HL-60 (cell line): ENCODE measurements around the gene A3GALT2.

Source experiments
- DNase-seq, 2 experiments: peaks; one replicate each; pipeline ENCODE4 v3.0.0-alpha.2; 2010 to 2020; ENCODE audit warnings: low read depth in 1 of 2, low spot score in 1 of 2
- H3K27ac ChIP-seq: fragments of 250-450 bp; sonication (Bioruptor Pico); replicated peaks from 2 replicates; pipeline ENCODE4 v1.5.1; 2020; ENCODE audit warnings: mild to moderate bottlenecking, moderate library complexity
- H3K27me3 ChIP-seq: fragments of 250-450 bp; sonication (Bioruptor Pico); 2 replicates; pipeline ENCODE4 v1.5.1; 2021; ENCODE audit warnings: mild to moderate bottlenecking, moderate library complexity; ENCODE audit not compliant: insufficient read depth, poor library complexity, severe bottlenecking
- H3K4me3 ChIP-seq: replicated peaks from 2 replicates; pipeline ENCODE4 v1.5.1; 2011; ENCODE audit warnings: mild to moderate bottlenecking, control low read depth, low read length; ENCODE audit not compliant: insufficient read depth
- CTCF ChIP-seq: IDR thresholded peaks from one replicate; pipeline ENCODE4 v1.5.1; 2011; ENCODE audit warnings: low read length, control low read depth, inconsistent platforms; ENCODE audit not compliant: insufficient read depth
- GABPA ChIP-seq: IDR thresholded peaks from 2 replicates; pipeline ENCODE4 v1.6.1; 2012; ENCODE audit warnings: low read depth
- POLR2AphosphoS5 ChIP-seq: IDR thresholded peaks from 2 replicates; pipeline ENCODE4 v1.6.1; 2012; ENCODE audit warnings: low read depth
- REST ChIP-seq: IDR thresholded peaks from 2 replicates; pipeline ENCODE4 v1.6.1; 2012; ENCODE audit warnings: low read depth; ENCODE audit not compliant: insufficient replicate concordance
- SPI1 ChIP-seq: IDR thresholded peaks from 2 replicates; pipeline ENCODE4 v1.6.1; 2012; ENCODE audit warnings: low read depth, mild to moderate bottlenecking, borderline replicate concordance

The A3GALT2 gene

GRCh38 chr1:33363470-33363861, 42.6 kb upstream of the A3GALT2 start:
- DNase-seq = no peak
- H3K27me3 ChIP-seq = no peaks in the 10 kb centered on the region
- H3K4me3 ChIP-seq = no peak overlapping the region
- TF ChIP-seq SPI1 = no peak
- no peak for TF ChIP-seq CTCF
- TF ChIP-seq POLR2AphosphoS5 = no peak
- H3K27ac ChIP-seq = no peak overlapping the region

- no peaks in the 10 kb centered on the region for H3K27me3 ChIP-seq
- DNase-seq = no peak
- TF ChIP-seq GABPA (no peak), CTCF (no peak), REST (no peak), POLR2AphosphoS5 (no peak), SPI1 (no peak)
- H3K4me3 ChIP-seq = no peak overlapping the region
- no peak overlapping the region for H3K27ac ChIP-seq
Measured at GRCh38 chr1:33363021-33363420, 42.1 kb upstream of the A3GALT2 start.

GRCh38 chr1:33361532-33362235, 40.8 kb upstream of the A3GALT2 start:
- H3K27me3 ChIP-seq = no peaks in the 10 kb centered on the region
- H3K27ac ChIP-seq = no peak overlapping the region
- DNase-seq = no peak
- no peak overlapping the region for H3K4me3 ChIP-seq
- TF ChIP-seq POLR2AphosphoS5 (no peak), GABPA (no peak), REST (no peak), CTCF (no peak)

- H3K4me3 ChIP-seq = no peak overlapping the region
- TF ChIP-seq SPI1 = no peak
- no peak for TF ChIP-seq GABPA
- no peak for TF ChIP-seq CTCF
- TF ChIP-seq REST = no peak
- no peak for TF ChIP-seq POLR2AphosphoS5
- no peak for DNase-seq
- no peaks in the 10 kb centered on the region for H3K27me3 ChIP-seq
- no peak overlapping the region for H3K27ac ChIP-seq
Measured at GRCh38 chr1:33360367-33360766, 39.5 kb upstream of the A3GALT2 start.
